HCT116 (cell line): ENCODE results near the gene RWDD3. TPM values are rescaled to one million over a fixed set of nuclear protein-coding genes. Genes with fewer than 3 reads are reported as not detected.

ENCODE experiments used
- ATAC-seq: fragments of 200-7000 bp; cut with Tn5 transposase; 2 replicates; pipeline ENCODE4 v1.9.1; 2020; ENCODE audit warnings: mild to moderate bottlenecking, moderate library complexity
- BruUV-seq: library from RNA; stranded (reverse); fragments of 400-500 nt; replicated peaks from 2 replicates; lab custom pipeline; 2021; lab: Mats Ljungman, UMichigan
- CTCF ChIA-PET: fragments of 300-600 bp; sonication (Branson Sonifier 250); formaldehyde crosslinking; loops from one replicate; lab custom pipeline; 2021; ENCODE audit warnings: antibody characterized with exemption; lab: Charles Lee
- POLR2A ChIA-PET: fragments of 300-600, 350-600 bp; sonication (Branson Sonifier 250); formaldehyde crosslinking; loops from one replicate; lab custom pipeline; 2021; ENCODE audit warnings: antibody characterized with exemption; lab: Charles Lee
- RAD21 ChIA-PET, 2 experiments: fragments of 300-600 bp; sonication (Branson Sonifier 250); formaldehyde crosslinking; loops; one replicate each; lab custom pipeline; 2023; ENCODE audit warnings: low total read pairs in 2 of 2; ENCODE audit not compliant: uncharacterized antibody in 2 of 2, unreplicated experiment in 2 of 2, low non-redundant PET in 1 of 2; lab: Charles Lee
- DNase-seq: peaks from one replicate; pipeline ENCODE4 v3.0.0-alpha.2; 2010; ENCODE audit warnings: low read depth, low spot score
- H2AFZ ChIP-seq: fragments of 200-600 bp; shearing (Covaris generic), sonication (generic); 2 replicates; pipeline ENCODE4 v1.6.1; 2017; ENCODE audit warnings: low read depth, mixed run types, mixed read lengths, antibody characterized with exemption, low read length; ENCODE audit not compliant: poor library complexity, severe bottlenecking
- H3K27ac ChIP-seq: 2 replicates; pipeline ENCODE4 v1.5.1; 2012; ENCODE audit warnings: low read depth, low read length
- H3K27me3 ChIP-seq: fragments of 200-600 bp; sonication (generic); 2 replicates; pipeline ENCODE4 v1.6.1; 2016; ENCODE audit warnings: mixed run types, low read length, mixed read lengths; ENCODE audit not compliant: insufficient read depth
- H3K36me3 ChIP-seq, 2 experiments: fragments of 200-500 bp in 1 of 2; fragments of 200-600 bp in 1 of 2; sonication (Bioruptor generic) in 1 of 2; sonication (generic) in 1 of 2; 2 replicates each; pipeline versions ENCODE4 v1.5.1 to v1.6.1; 2014 to 2016; ENCODE audit warnings: low read length in 2 of 2, inconsistent platforms in 1 of 2, mixed read lengths in 1 of 2, mixed run types in 1 of 2; ENCODE audit not compliant: insufficient read depth in 2 of 2, control insufficient read depth in 1 of 2
- H3K4me1 ChIP-seq, 2 experiments: fragments of 200-600 bp in 1 of 2; sonication (generic) in 1 of 2; 2 replicates each; pipeline versions ENCODE4 v1.5.1 to v1.6.1; 2012 to 2017; ENCODE audit warnings: low read length in 2 of 2, inconsistent platforms in 1 of 2, mild to moderate bottlenecking in 1 of 2, mixed read lengths in 1 of 2, mixed run types in 1 of 2, moderate library complexity in 1 of 2; ENCODE audit not compliant: insufficient read depth in 2 of 2, control insufficient read depth in 1 of 2
- H3K4me2 ChIP-seq: fragments of 200-600 bp; sonication (generic); 2 replicates; pipeline ENCODE4 v1.6.1; 2017; ENCODE audit warnings: mixed run types, low read length, mixed read lengths
- H3K4me3 ChIP-seq, 2 experiments: fragments of 200-600 bp in 1 of 2; sonication (generic) in 1 of 2; replicated peaks in 1 of 2; 2 replicates each; pipeline ENCODE4 v1.5.1; 2011 to 2016; ENCODE audit warnings: low read length in 2 of 2, control low read depth in 1 of 2, low read depth in 1 of 2, mild to moderate bottlenecking in 1 of 2, mixed read lengths in 1 of 2, mixed run types in 1 of 2
- H3K79me2 ChIP-seq: fragments of 200-600 bp; sonication (generic); 2 replicates; pipeline ENCODE4 v1.6.1; 2017; ENCODE audit warnings: mild to moderate bottlenecking, mixed run types, low read length, moderate library complexity, mixed read lengths; ENCODE audit not compliant: insufficient read depth
- H3K9ac ChIP-seq: fragments of 200-600 bp; sonication (generic); 2 replicates; pipeline ENCODE4 v1.6.1; 2016; ENCODE audit warnings: low read length, mixed read lengths
- H3K9me2 ChIP-seq: fragments of 200-600 bp; sonication (generic), shearing (Covaris generic); 2 replicates; pipeline ENCODE4 v1.6.1; 2017; ENCODE audit warnings: mixed run types, mild to moderate bottlenecking, moderate library complexity; ENCODE audit not compliant: insufficient read depth
- H3K9me3 ChIP-seq, 2 experiments: fragments of 200-500 bp in 1 of 2; fragments of 200-600 bp in 1 of 2; sonication (Bioruptor generic) in 1 of 2; sonication (generic) in 1 of 2; 2 replicates each; pipeline ENCODE4 v1.6.1; 2014 to 2017; ENCODE audit warnings: low read length in 2 of 2, mixed read lengths in 2 of 2, inconsistent platforms in 1 of 2, low read depth in 1 of 2, mild to moderate bottlenecking in 1 of 2, mixed run types in 1 of 2, moderate library complexity in 1 of 2; ENCODE audit not compliant: control insufficient read depth in 1 of 2, insufficient read depth in 1 of 2
- H4K20me1 ChIP-seq: fragments of 200-600 bp; sonication (generic), shearing (Covaris generic); 2 replicates; pipeline ENCODE4 v1.6.1; 2017; ENCODE audit warnings: mixed run types, mild to moderate bottlenecking, moderate library complexity; ENCODE audit not compliant: insufficient read depth
- CEBPB ChIP-seq: IDR thresholded peaks from 2 replicates; pipeline ENCODE4 v1.6.1; 2012; ENCODE audit warnings: low read depth
- EGR1 ChIP-seq: IDR thresholded peaks from 2 replicates; pipeline ENCODE4 v1.6.1; 2012; ENCODE audit warnings: low read depth
- EZH2phosphoT487 ChIP-seq: fragments of 200-600 bp; IDR thresholded peaks from 2 replicates; pipeline ENCODE4 v1.6.1; 2018; ENCODE audit warnings: antibody characterized with exemption, borderline replicate concordance
- FOSL1 ChIP-seq: IDR thresholded peaks from 2 replicates; pipeline ENCODE4 v1.6.1; 2012; ENCODE audit warnings: low read depth
- JUND ChIP-seq: IDR thresholded peaks from 2 replicates; pipeline ENCODE4 v1.6.1; 2012
- POLR2A ChIP-seq: IDR thresholded peaks from 2 replicates; pipeline ENCODE4 v1.7.0; 2011; ENCODE audit warnings: borderline replicate concordance; ENCODE audit not compliant: insufficient read depth, insufficient read length; ENCODE audit errors: extremely low read depth
- RAD21 ChIP-seq: IDR thresholded peaks from 2 replicates; pipeline ENCODE4 v1.6.1; 2012; ENCODE audit warnings: low read depth, mild to moderate bottlenecking
- SIN3A ChIP-seq: IDR thresholded peaks from 2 replicates; pipeline ENCODE4 v1.6.1; 2012; ENCODE audit warnings: low read depth
- SP1 ChIP-seq: IDR thresholded peaks from 2 replicates; pipeline ENCODE4 v1.6.1; 2012; ENCODE audit warnings: low read depth
- TCF7L2 ChIP-seq: IDR thresholded peaks from 2 replicates; pipeline ENCODE4 v1.7.0; 2011; ENCODE audit warnings: borderline replicate concordance, inconsistent platforms; ENCODE audit not compliant: insufficient read depth, insufficient read length; ENCODE audit errors: extremely low read depth
- YY1 ChIP-seq: IDR thresholded peaks from 2 replicates; pipeline ENCODE4 v1.6.1; 2011; ENCODE audit warnings: low read length, low read depth, moderate library complexity, mild to moderate bottlenecking; ENCODE audit not compliant: insufficient replicate concordance; ENCODE audit errors: extremely low read depth
- ZNF274 ChIP-seq: fragments of 200-500 bp; sonication (Bioruptor generic); IDR thresholded peaks from 2 replicates; pipeline ENCODE4 v1.6.1; 2014; ENCODE audit warnings: mild to moderate bottlenecking, low read depth, low read length, inconsistent platforms
- intact Hi-C: fragments of 100-400 bp; cut with micrococcal nuclease; formaldehyde crosslinking; loops from 2 replicates; pipeline ENCODE4 v1.10.0; 2022
- total RNA-seq: library from RNA; stranded (reverse); gene quantifications from one replicate; pipeline ENCODE4 v1.2.1, GENCODE V29; 2021; ENCODE audit not compliant: unreplicated experiment
- TF ChIP-seq, protein P1 (sequence below): IDR thresholded peaks from 2 replicates; pipeline ENCODE4 v1.6.1; 2012
- TF ChIP-seq, protein P2 (sequence below), 3 experiments: fragments of 200-600 bp in 1 of 3; sonication (generic) in 1 of 3; IDR thresholded peaks in 2 of 3; conservative IDR thresholded peaks in 1 of 3; 2 replicates each; pipeline ENCODE4 v1.5.1; 2012 to 2017; ENCODE audit warnings: low read depth in 2 of 3, low read length in 2 of 3, antibody characterized with exemption in 1 of 3, borderline replicate concordance in 1 of 3, control low read depth in 1 of 3, mild to moderate bottlenecking in 1 of 3, mixed read lengths in 1 of 3, mixed run types in 1 of 3, moderate library complexity in 1 of 3; ENCODE audit not compliant: insufficient read depth in 1 of 3

Gene RWDD3
- total RNA-seq, 1 experiment from 2014 or later: 12.4 TPM

DNA sequence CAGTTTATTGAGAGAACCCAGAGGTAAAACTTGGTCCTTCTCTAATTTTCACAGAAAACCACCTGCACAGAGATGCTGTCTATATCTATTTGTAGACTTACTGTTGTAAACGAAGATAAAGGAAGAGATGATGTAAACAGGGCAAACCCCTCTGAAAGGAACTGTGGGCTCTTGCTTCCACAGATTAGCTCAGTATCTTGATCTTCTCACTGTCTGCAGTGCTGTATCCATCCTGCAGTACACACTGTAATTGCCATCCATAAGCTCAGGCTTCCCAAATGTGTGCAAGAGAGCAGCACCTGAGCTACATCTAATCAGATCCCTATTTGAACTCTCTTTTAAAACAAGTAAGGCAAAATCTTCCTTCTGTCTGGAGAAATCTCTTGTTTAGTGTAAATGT lies 16.6 kb upstream of the RWDD3 start:
- ChIA-PET POLR2A (no interaction called here), CTCF (interaction anchor here (1.0 kb wide), 1 partner anchor 16 kb away, joined by 4 read pairs; the partner anchor contains the start of gene RWDD3), RAD21 (no interaction called here)
- DNase-seq: no peak
- no peaks in the 10 kb centered on the region for H4K20me1 ChIP-seq
- intact Hi-C loops: no loop called here
- no peak overlapping the region for H3K9ac ChIP-seq
- H3K36me3 ChIP-seq: no peaks in the 10 kb centered on the region
- H2AFZ ChIP-seq: no peak overlapping the region
- H3K4me1 ChIP-seq: no peaks in the 10 kb centered on the region
- TF ChIP-seq SP1 (no peak), YY1 (no peak), POLR2A (no peak), FOSL1 (no peak), TCF7L2 (no peak), EZH2phosphoT487 (no peak)
- TF ChIP-seq, protein P1, sequence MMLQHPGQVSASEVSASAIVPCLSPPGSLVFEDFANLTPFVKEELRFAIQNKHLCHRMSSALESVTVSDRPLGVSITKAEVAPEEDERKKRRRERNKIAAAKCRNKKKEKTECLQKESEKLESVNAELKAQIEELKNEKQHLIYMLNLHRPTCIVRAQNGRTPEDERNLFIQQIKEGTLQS: no peak
- no peaks in the 10 kb centered on the region for H3K9me3 ChIP-seq
- no peaks in the 10 kb centered on the region for H3K9me2 ChIP-seq
- no peaks in the 10 kb centered on the region for H3K79me2 ChIP-seq
- no TSS peak for BruUV-seq
- no peak overlapping the region for H3K27ac ChIP-seq
- H3K27me3 ChIP-seq: no peaks in the 10 kb centered on the region
- H3K4me2 ChIP-seq: no peak overlapping the region
- ATAC-seq: no peak
- H3K4me3 ChIP-seq: no peak overlapping the region

DNA sequence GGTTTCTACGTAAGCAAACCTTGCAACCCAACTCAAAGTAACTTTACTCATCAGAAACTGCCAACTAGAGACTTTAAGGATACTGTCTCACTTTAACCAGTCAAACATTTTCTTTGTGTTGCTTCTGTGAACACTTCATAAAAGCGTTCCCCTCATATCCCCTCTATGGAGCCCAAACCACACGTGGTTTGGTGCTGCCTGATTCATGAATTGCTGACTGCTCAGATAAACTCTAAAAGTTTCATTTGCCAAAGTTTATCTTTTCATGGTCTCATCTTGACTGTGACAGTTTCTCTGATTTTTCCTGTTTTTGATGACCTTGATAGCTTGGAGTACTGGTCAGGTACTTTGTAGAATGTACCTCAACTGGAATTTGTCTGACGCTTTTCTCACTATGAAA lies 14.6 kb upstream of the RWDD3 start:
- Histone ChIP-seq H3K79me2 (no peaks in the 10 kb centered on the region), H3K9me2 (no peaks in the 10 kb centered on the region), H3K9me3 (no peaks in the 10 kb centered on the region), H3K36me3 (no peaks in the 10 kb centered on the region), H3K9ac (no peak overlapping the region), H2AFZ (no peak overlapping the region), H4K20me1 (no peaks in the 10 kb centered on the region), H3K27ac (no peak overlapping the region), H3K4me1 (no peaks in the 10 kb centered on the region), H3K27me3 (no peaks in the 10 kb centered on the region), H3K4me3 (no peak overlapping the region), H3K4me2 (no peak overlapping the region)
- ChIA-PET POLR2A (no interaction called here), CTCF (no interaction called here), RAD21 (no interaction called here)
- intact Hi-C loops: no loop called here
- BruUV-seq: no TSS peak
- ATAC-seq (no peak), DNase-seq (no peak)
- no peak for TF ChIP-seq CEBPB
- TF ChIP-seq, protein P2, sequence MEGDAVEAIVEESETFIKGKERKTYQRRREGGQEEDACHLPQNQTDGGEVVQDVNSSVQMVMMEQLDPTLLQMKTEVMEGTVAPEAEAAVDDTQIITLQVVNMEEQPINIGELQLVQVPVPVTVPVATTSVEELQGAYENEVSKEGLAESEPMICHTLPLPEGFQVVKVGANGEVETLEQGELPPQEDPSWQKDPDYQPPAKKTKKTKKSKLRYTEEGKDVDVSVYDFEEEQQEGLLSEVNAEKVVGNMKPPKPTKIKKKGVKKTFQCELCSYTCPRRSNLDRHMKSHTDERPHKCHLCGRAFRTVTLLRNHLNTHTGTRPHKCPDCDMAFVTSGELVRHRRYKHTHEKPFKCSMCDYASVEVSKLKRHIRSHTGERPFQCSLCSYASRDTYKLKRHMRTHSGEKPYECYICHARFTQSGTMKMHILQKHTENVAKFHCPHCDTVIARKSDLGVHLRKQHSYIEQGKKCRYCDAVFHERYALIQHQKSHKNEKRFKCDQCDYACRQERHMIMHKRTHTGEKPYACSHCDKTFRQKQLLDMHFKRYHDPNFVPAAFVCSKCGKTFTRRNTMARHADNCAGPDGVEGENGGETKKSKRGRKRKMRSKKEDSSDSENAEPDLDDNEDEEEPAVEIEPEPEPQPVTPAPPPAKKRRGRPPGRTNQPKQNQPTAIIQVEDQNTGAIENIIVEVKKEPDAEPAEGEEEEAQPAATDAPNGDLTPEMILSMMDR (IDR thresholded peaks at IDR 0.05 in 2 of 3, conservative IDR thresholded peaks at IDR 0.05 in 1 of 3; ENCODE audit: borderline replicate concordance in 1 of 3, insufficient read depth in 1 of 3, low read depth in 2 of 3, low read length in 2 of 3): no peak
- TF ChIP-seq ZNF274: no peak
- TF ChIP-seq YY1: no peak
- TF ChIP-seq SIN3A: no peak
- no peak for TF ChIP-seq JUND
- TF ChIP-seq EGR1: no peak
- no peak for TF ChIP-seq RAD21
